Endothelial cell of umbilical vein (primary cell): ENCODE measurements around the gene SAMD10. TPM values are rescaled to one million over a fixed set of nuclear protein-coding genes. Genes with fewer than 3 reads are reported as not detected.

ENCODE experiments used
- BruUV-seq: library from RNA; stranded (reverse); fragments of 400-500 nt; replicated peaks from 2 replicates; lab custom pipeline; 2021; lab: Mats Ljungman, UMichigan
- CTCF ChIA-PET: fragments of 300-600, 350-600 bp; sonication (Branson Sonifier 250); formaldehyde crosslinking; loops from one replicate; lab custom pipeline; 2021; ENCODE audit warnings: antibody characterized with exemption, inconsistent platforms; lab: Charles Lee
- POLR2A ChIA-PET: fragments of 300-600, 350-600 bp; sonication (Branson Sonifier 250); formaldehyde crosslinking; loops from one replicate; lab custom pipeline; 2021; ENCODE audit warnings: antibody characterized with exemption, inconsistent platforms; lab: Charles Lee
- DNase-seq: peaks from one replicate; pipeline ENCODE4 v3.0.0-alpha.2; 2011; ENCODE audit warnings: low read depth, low spot score
- FAIRE-seq: peaks from 2 replicates; lab custom pipeline; 2011; peaks lifted over from hg19 to GRCh38; lab: Jason Lieb, UNC
- H2AFZ ChIP-seq: 2 replicates; pipeline ENCODE4 v1.6.0; 2012; ENCODE audit warnings: low read depth, low read length, control low read depth, inconsistent platforms
- H3K27ac ChIP-seq: 2 replicates; pipeline ENCODE4 v1.5.1; 2011; ENCODE audit warnings: low read depth, mild to moderate bottlenecking, control low read depth, low read length, moderate library complexity; ENCODE audit not compliant: insufficient read depth
- H3K27me3 ChIP-seq, 2 experiments: 2 replicates each; pipeline versions ENCODE4 v1.6.0 to v1.6.1; 2011; ENCODE audit warnings: low read length in 2 of 2, mixed read lengths in 1 of 2; ENCODE audit not compliant: control insufficient read depth in 2 of 2, insufficient read depth in 2 of 2
- H3K36me3 ChIP-seq, 2 experiments: 2 replicates in 1 of 2; 3 replicates in 1 of 2; pipeline ENCODE4 v1.5.1; 2011; ENCODE audit warnings: low read length in 2 of 2, mild to moderate bottlenecking in 1 of 2, moderate library complexity in 1 of 2; ENCODE audit not compliant: control insufficient read depth in 2 of 2, insufficient read depth in 2 of 2; ENCODE audit errors: extremely low read depth in 1 of 2
- H3K4me1 ChIP-seq: 3 replicates; pipeline ENCODE4 v1.5.1; 2011; ENCODE audit warnings: mild to moderate bottlenecking, low read length; ENCODE audit not compliant: control insufficient read depth, insufficient read depth; ENCODE audit errors: extremely low read depth
- H3K4me2 ChIP-seq: 2 replicates; pipeline ENCODE4 v1.6.1; 2011; ENCODE audit warnings: low read length, control low read depth, mixed read lengths; ENCODE audit not compliant: insufficient read depth
- H3K4me3 ChIP-seq, 3 experiments: fragments of 200-600 bp in 1 of 3; sonication (generic), shearing (Covaris generic) in 1 of 3; replicated peaks in 1 of 3; 2 replicates each; pipeline ENCODE4 v1.5.1; 2011 to 2016; ENCODE audit warnings: control low read depth in 3 of 3, low read length in 3 of 3, mild to moderate bottlenecking in 2 of 3, inconsistent platforms in 1 of 3, low read depth in 1 of 3, moderate library complexity in 1 of 3; ENCODE audit not compliant: insufficient read depth in 1 of 3
- H3K79me2 ChIP-seq: 2 replicates; pipeline ENCODE4 v1.6.0; 2012; ENCODE audit warnings: low read length, inconsistent platforms; ENCODE audit not compliant: control insufficient read depth, insufficient read depth
- H3K9ac ChIP-seq: replicated peaks from 2 replicates; pipeline ENCODE3; 2011; ENCODE audit warnings: low read length, control low read depth; ENCODE audit not compliant: insufficient read depth; ENCODE audit errors: extremely low read depth
- H3K9me1 ChIP-seq: replicated peaks from 3 replicates; pipeline ENCODE4 v1.6.0; 2011; ENCODE audit warnings: mild to moderate bottlenecking, low read length; ENCODE audit not compliant: control insufficient read depth, insufficient read depth; ENCODE audit errors: extremely low read depth
- H3K9me3 ChIP-seq: replicated peaks from 2 replicates; pipeline ENCODE4 v1.5.1; 2012; ENCODE audit warnings: low read length, inconsistent platforms; ENCODE audit not compliant: control insufficient read depth, insufficient read depth
- H4K20me1 ChIP-seq: replicated peaks from 2 replicates; pipeline ENCODE3; 2011; ENCODE audit warnings: mild to moderate bottlenecking, low read length; ENCODE audit not compliant: control insufficient read depth, insufficient read depth; ENCODE audit errors: extremely low read depth
- POLR2AphosphoS5 ChIP-seq: IDR thresholded peaks from 2 replicates; pipeline ENCODE4 v1.6.1; 2012; ENCODE audit warnings: low read depth, mild to moderate bottlenecking, control low read depth, low read length, moderate library complexity; ENCODE audit not compliant: insufficient read depth
- dilution Hi-C: fragments of 300-500 bp; cut with MboI; formaldehyde crosslinking; loops from one replicate; pipeline ENCODE4 v1.15.0; 2019; ENCODE audit warnings: low sequenced_read_pairs; ENCODE audit not compliant: extremely low pct_ligation_motif_present
- intact Hi-C: fragments of 100-400 bp; cut with micrococcal nuclease; formaldehyde crosslinking; loops from one replicate; pipeline ENCODE4 v1.10.0; 2022
- polyA plus RNA-seq, 4 experiments: library from polyadenylated mRNA; depleted of rRNA in 3 of 4; stranded (reverse) in 3 of 4; unstranded in 1 of 4; fragments of >200 nt; gene quantifications; 2 replicates each; pipeline versions ENCODE4 v1.2.1 to v1.2.3, GENCODE V29; 2011 to 2012; ENCODE audit warnings: missing spikeins in 1 of 4
- total RNA-seq: library from RNA; stranded (reverse); gene quantifications from 2 replicates; pipeline ENCODE4 v1.2.3, GENCODE V29; 2021
- TF ChIP-seq, protein P1 (sequence below), 2 donors: IDR thresholded peaks; 1 replicate in 1 of 2; 2 replicates in 1 of 2; pipeline ENCODE4 v1.5.1; 2011; ENCODE audit warnings: low read length in 2 of 2, mild to moderate bottlenecking in 2 of 2, moderate library complexity in 2 of 2, control low read depth in 1 of 2, inconsistent platforms in 1 of 2, low read depth in 1 of 2; ENCODE audit not compliant: insufficient read depth in 1 of 2; ENCODE audit errors: extremely low read depth in 1 of 2

The SAMD10 gene
- total and polyA plus RNA-seq, 2 donors (not counting 3 experiments of a cell fraction or from before 2014, with no cell fraction given): 4.7 to 5.3 TPM

- ChIA-PET POLR2A (no interaction called here), CTCF (interaction anchor here (0.6 to 4.2 kb wide), 11 partner anchors 16 to 441 kb away, joined by 3 to 34 read pairs (median 6); partner anchors contain the start of genes HELZ2, OPRL1, PTK6 and RGS19)
- Histone ChIP-seq H3K9ac (no peak overlapping the region), H3K27me3 (no peaks in the 10 kb centered on the region), H3K9me3 (no peaks in the 10 kb centered on the region), H3K79me2 (peaks cover 16% of the 10 kb centered on the region), H2AFZ (peak overlapping the region; percentile 29), H3K4me2 (peak overlapping the region; percentile 31), H3K9me1 (no peaks in the 10 kb centered on the region), H3K4me1 (peaks cover 21% of the 10 kb centered on the region), H4K20me1 (no peaks in the 10 kb centered on the region), H3K36me3 (peaks cover 0 to 2% of the 10 kb centered on the region in 2 experiments), H3K27ac (no peak overlapping the region), H3K4me3 (peak overlapping the region; percentile 19 to 40 (median 27))
- BruUV-seq: no TSS peak
- intact Hi-C loops (no loop called here), dilution Hi-C loops (no loop called here)
- peak; percentile 34 for TF ChIP-seq POLR2AphosphoS5
- TF ChIP-seq, protein P1, sequence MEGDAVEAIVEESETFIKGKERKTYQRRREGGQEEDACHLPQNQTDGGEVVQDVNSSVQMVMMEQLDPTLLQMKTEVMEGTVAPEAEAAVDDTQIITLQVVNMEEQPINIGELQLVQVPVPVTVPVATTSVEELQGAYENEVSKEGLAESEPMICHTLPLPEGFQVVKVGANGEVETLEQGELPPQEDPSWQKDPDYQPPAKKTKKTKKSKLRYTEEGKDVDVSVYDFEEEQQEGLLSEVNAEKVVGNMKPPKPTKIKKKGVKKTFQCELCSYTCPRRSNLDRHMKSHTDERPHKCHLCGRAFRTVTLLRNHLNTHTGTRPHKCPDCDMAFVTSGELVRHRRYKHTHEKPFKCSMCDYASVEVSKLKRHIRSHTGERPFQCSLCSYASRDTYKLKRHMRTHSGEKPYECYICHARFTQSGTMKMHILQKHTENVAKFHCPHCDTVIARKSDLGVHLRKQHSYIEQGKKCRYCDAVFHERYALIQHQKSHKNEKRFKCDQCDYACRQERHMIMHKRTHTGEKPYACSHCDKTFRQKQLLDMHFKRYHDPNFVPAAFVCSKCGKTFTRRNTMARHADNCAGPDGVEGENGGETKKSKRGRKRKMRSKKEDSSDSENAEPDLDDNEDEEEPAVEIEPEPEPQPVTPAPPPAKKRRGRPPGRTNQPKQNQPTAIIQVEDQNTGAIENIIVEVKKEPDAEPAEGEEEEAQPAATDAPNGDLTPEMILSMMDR (IDR thresholded peaks at IDR 0.05; ENCODE audit: extremely low read depth in 1 of 2, insufficient read depth in 1 of 2, low read depth in 1 of 2, low read length in 2 of 2): no peak
- peak; percentile 30 for DNase-seq
- FAIRE-seq: peak; percentile 63
These were observed 868 bp downstream of the SAMD10 start for GRCh38 chr20:63978319-63979228.
